ACC112 (cell line): ENCODE measurements around the gene AK5.

Experiments used
- H2AFZ ChIP-seq: fragments of 200-600 bp; sonication (generic); one replicate; pipeline ENCODE4 v1.6.0; 2017; ENCODE audit warnings: antibody characterized with exemption, low read length; ENCODE audit not compliant: unreplicated experiment
- H3K27ac ChIP-seq: fragments of 200-600 bp; sonication (generic); 2 replicates; pipeline ENCODE4 v1.5.1; 2014; ENCODE audit warnings: low read depth, mild to moderate bottlenecking, antibody characterized with exemption, low read length, moderate library complexity
- H3K27me3 ChIP-seq: fragments of 200-600 bp; sonication (generic); 2 replicates; pipeline ENCODE4 v1.6.1; 2014; ENCODE audit warnings: mild to moderate bottlenecking, antibody characterized with exemption, low read length, moderate library complexity, mixed read lengths; ENCODE audit not compliant: insufficient read depth
- H3K36me3 ChIP-seq: fragments of 200-600 bp; sonication (generic); 2 replicates; pipeline ENCODE4 v1.6.1; 2016; ENCODE audit warnings: mild to moderate bottlenecking, antibody characterized with exemption, low read length, moderate library complexity, mixed read lengths; ENCODE audit not compliant: insufficient read depth
- H3K4me1 ChIP-seq: fragments of 200-600 bp; sonication (generic); one replicate; pipeline ENCODE4 v1.6.1; 2016; ENCODE audit warnings: low read length, mixed read lengths; ENCODE audit not compliant: insufficient read depth, unreplicated experiment, control insufficient read depth
- H3K4me3 ChIP-seq: fragments of 200-600 bp; sonication (generic); 2 replicates; pipeline ENCODE4 v1.5.1; 2014; ENCODE audit warnings: mild to moderate bottlenecking, low read depth, low read length
- H3K79me2 ChIP-seq: fragments of 200-600 bp; sonication (generic); one replicate; pipeline ENCODE4 v1.6.0; 2016; ENCODE audit warnings: low read length; ENCODE audit not compliant: control insufficient read depth, unreplicated experiment, insufficient read depth

AK5 gene

DNA sequence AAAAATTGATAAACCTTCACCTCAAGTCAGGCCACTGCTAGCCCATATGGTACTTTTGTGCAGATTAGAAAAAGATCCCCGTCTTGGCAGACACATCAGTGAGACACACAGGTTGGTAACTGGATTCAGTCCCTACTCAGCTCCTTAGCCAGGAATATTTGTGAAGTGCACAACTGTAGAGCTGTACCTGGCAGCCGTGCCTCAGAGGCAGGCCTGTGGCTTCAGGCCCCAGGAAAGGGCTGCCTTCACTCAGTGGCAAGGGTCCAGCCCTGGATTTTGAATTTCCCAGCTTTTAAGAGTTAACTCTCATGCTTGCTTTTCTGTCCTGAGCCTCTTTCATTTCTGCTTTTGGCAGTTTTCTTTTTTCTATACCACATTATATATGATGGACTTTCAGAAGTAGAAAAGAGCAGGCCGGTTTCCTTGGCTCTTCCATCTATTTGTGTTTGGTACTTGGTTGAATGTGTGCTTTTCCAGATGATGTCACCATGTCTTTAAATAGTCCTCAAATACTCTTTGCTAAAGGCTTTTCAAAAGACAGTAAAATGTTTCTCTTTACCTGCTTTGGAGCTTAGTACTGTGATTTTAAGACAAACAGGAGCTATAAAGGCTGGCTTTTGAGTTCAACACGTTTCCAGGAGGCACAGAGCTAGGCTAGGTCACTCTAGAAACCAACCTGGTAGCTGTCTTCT lies 186.6 kb downstream of the AK5 start:
- Histone ChIP-seq H3K27ac (no peak overlapping the region), H3K27me3 (no peaks in the 10 kb centered on the region), H2AFZ (peak overlapping the region; percentile 44)

DNA sequence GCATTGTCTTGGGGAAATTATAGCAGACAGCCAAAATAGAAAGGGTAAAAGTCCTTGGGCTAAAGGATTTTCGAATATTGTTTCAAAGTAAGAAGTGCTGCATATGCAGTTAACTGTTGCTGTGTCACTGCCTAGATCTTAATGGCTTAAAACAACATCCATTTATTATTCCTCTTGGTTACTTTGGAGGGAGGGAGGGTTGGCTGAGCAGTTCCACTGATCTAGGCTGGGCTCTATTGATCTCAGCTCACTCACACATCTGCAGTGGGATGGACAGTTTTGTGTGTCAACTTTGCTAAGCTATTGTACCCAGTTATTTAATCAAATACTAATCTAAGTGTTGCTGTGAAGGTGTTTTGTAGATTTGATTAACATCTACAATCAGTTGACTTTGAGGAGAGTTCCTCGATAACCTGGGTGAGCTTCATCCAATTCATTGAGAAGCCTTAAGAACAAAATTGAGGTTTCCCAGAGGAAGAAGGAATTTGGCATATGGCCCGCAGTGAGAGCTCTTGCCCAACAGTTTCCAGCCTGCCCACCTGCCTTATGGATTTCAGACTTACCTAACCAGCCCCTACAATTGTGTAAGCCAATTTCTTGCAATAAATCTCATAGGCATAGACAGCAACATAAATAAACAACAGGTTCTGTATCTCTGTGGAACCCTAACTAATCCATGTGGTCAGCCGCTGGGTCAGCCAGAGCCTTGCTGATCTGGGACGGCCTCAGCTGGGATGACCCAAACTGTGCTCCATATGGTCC lies 187.3 kb downstream of the AK5 start:
- H3K4me1 ChIP-seq = peaks cover 11% of the 10 kb centered on the region
- no peak overlapping the region for H3K27ac ChIP-seq
- no peak overlapping the region for H3K4me3 ChIP-seq
- H3K36me3 ChIP-seq = no peaks in the 10 kb centered on the region
- no peaks in the 10 kb centered on the region for H3K27me3 ChIP-seq
- no peaks in the 10 kb centered on the region for H3K79me2 ChIP-seq
- peak overlapping the region; percentile 44 for H2AFZ ChIP-seq

More for the DNA sequence above, 186.6 kb downstream of the AK5 start:
- Histone ChIP-seq H3K4me3 (no peak overlapping the region), H3K4me1 (peaks cover 4% of the 10 kb centered on the region), H3K79me2 (no peaks in the 10 kb centered on the region), H3K36me3 (no peaks in the 10 kb centered on the region)

DNA sequence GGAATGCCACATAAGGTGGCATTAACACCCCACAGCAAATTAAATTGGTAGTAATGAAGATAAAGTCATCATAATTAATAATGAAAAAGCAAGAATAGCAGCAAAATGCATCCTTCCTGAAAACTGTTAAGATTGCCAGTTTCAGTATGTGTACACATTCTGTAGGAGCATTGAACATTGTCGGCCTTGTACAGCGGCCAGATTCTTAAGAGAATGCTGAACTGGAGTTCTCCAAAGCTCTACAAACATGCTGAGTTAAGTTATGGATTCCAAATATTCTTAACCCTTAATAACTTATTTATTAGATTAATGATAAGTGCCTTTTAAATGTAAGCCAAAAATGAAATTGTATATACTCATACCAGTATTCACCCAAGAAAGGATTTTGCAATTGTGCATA lies 189.9 kb downstream of the AK5 start:
- H3K4me3 ChIP-seq = no peak overlapping the region
- peaks cover 15% of the 10 kb centered on the region for H3K4me1 ChIP-seq
- no peaks in the 10 kb centered on the region for H3K36me3 ChIP-seq
- no peaks in the 10 kb centered on the region for H3K27me3 ChIP-seq
- H3K27ac ChIP-seq = no peak overlapping the region
- no peaks in the 10 kb centered on the region for H3K79me2 ChIP-seq
- H2AFZ ChIP-seq = no peak overlapping the region

DNA sequence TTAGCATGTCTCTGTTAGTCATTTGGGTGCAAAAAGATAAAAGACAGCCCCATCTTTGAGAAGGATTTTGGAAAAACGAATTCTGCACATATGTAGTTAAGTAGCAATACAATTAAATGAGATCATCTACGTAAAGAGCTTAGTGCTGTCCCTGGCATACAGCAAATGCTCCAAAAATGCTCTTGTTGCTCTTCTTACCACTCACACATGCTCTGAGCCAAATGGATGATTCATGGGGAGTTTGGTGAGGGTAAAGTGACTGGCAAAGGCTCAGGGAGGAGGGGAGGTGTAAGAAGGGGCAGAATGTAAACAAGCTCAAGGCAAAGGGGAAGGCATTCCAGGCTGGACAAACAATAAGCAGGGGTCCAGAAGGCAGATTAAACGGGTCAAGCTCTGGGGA lies 191.9 kb downstream of the AK5 start:
- no peaks in the 10 kb centered on the region for H3K27me3 ChIP-seq
- H3K36me3 ChIP-seq = no peaks in the 10 kb centered on the region
- no peaks in the 10 kb centered on the region for H3K79me2 ChIP-seq
- H3K27ac ChIP-seq = no peak overlapping the region
- H2AFZ ChIP-seq = no peak overlapping the region
- H3K4me1 ChIP-seq = peaks cover 15% of the 10 kb centered on the region
- no peak overlapping the region for H3K4me3 ChIP-seq

- Histone ChIP-seq H3K36me3 (no peaks in the 10 kb centered on the region), H3K27ac (no peak overlapping the region), H3K4me1 (peaks cover 15% of the 10 kb centered on the region), H2AFZ (no peak overlapping the region), H3K4me3 (no peak overlapping the region), H3K79me2 (no peaks in the 10 kb centered on the region), H3K27me3 (no peaks in the 10 kb centered on the region)
Measured at GRCh38 chr1:77475641-77476040, 193.8 kb downstream of the AK5 start.

DNA sequence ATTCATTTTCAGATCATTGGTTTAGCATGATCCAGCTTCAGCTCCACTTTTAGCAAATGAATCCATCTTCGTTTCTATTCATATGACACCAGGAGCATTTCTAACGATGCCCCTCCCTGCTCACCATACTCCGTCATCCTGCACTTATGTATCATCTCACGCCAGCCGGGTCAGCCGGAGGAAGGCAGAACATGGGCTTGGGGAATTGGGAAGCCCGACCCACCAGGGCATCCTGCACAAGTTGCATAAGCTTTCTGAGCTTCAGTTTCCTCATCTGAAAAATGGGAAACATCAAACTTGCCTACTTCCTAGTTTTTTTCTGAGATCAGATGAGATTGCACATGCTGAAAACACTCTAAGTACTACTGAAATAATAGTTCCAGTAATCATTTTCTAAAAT lies 194.7 kb downstream of the AK5 start:
- no peak overlapping the region for H3K4me3 ChIP-seq
- H3K4me1 ChIP-seq = peaks cover 15% of the 10 kb centered on the region
- H3K27ac ChIP-seq = no peak overlapping the region
- no peaks in the 10 kb centered on the region for H3K27me3 ChIP-seq
- H3K79me2 ChIP-seq = no peaks in the 10 kb centered on the region
- no peak overlapping the region for H2AFZ ChIP-seq
- H3K36me3 ChIP-seq = no peaks in the 10 kb centered on the region

GRCh38 chr1:77484334-77484733 lies 202.5 kb downstream of the AK5 start:
- no peak overlapping the region for H2AFZ ChIP-seq
- H3K27ac ChIP-seq = no peak overlapping the region
- H3K4me1 ChIP-seq = no peaks in the 10 kb centered on the region
- no peaks in the 10 kb centered on the region for H3K27me3 ChIP-seq
- no peak overlapping the region for H3K4me3 ChIP-seq
- H3K36me3 ChIP-seq = no peaks in the 10 kb centered on the region
- H3K79me2 ChIP-seq = no peaks in the 10 kb centered on the region

- Histone ChIP-seq H3K27me3 (no peaks in the 10 kb centered on the region), H3K4me3 (no peak overlapping the region), H3K36me3 (no peaks in the 10 kb centered on the region), H3K4me1 (no peaks in the 10 kb centered on the region), H3K27ac (no peak overlapping the region), H2AFZ (no peak overlapping the region), H3K79me2 (no peaks in the 10 kb centered on the region)
Measured at GRCh38 chr1:77484926-77485325, 203.1 kb downstream of the AK5 start.

GRCh38 chr1:77487631-77488030 lies 205.8 kb downstream of the AK5 start:
- Histone ChIP-seq H2AFZ (no peak overlapping the region), H3K79me2 (no peaks in the 10 kb centered on the region), H3K4me3 (no peak overlapping the region), H3K36me3 (no peaks in the 10 kb centered on the region), H3K27ac (no peak overlapping the region), H3K27me3 (no peaks in the 10 kb centered on the region), H3K4me1 (no peaks in the 10 kb centered on the region)

GRCh38 chr1:77489910-77490309 lies 208.1 kb downstream of the AK5 start:
- H3K4me3 ChIP-seq = no peak overlapping the region
- no peaks in the 10 kb centered on the region for H3K79me2 ChIP-seq
- H2AFZ ChIP-seq = no peak overlapping the region
- no peaks in the 10 kb centered on the region for H3K36me3 ChIP-seq
- H3K27ac ChIP-seq = no peak overlapping the region
- no peaks in the 10 kb centered on the region for H3K4me1 ChIP-seq
- no peaks in the 10 kb centered on the region for H3K27me3 ChIP-seq

GRCh38 chr1:77494026-77494425 lies 212.2 kb downstream of the AK5 start:
- Histone ChIP-seq H3K4me3 (no peak overlapping the region), H3K79me2 (no peaks in the 10 kb centered on the region), H3K4me1 (no peaks in the 10 kb centered on the region), H3K27me3 (no peaks in the 10 kb centered on the region), H3K27ac (no peak overlapping the region), H2AFZ (no peak overlapping the region), H3K36me3 (no peaks in the 10 kb centered on the region)
